Neural cell (in vitro differentiated cells): ENCODE measurements around the gene CD247. TPM values are rescaled to one million over a fixed set of nuclear protein-coding genes. Genes with fewer than 3 reads are reported as not detected.

ENCODE experiments used
- H2AFZ ChIP-seq: fragments of 200-600, 300-800 bp; sonication (generic), shearing (Covaris generic); 2 replicates; pipeline ENCODE4 v1.6.0; 2014; ENCODE audit warnings: low read depth, mild to moderate bottlenecking, antibody characterized with exemption, low read length, moderate library complexity
- H3F3A ChIP-seq: fragments of 200-600 bp; shearing (Covaris generic); 2 replicates; pipeline ENCODE4 v1.6.1; 2016; ENCODE audit warnings: mild to moderate bottlenecking, moderate library complexity, mixed read lengths, antibody characterized with exemption, low read length; ENCODE audit not compliant: insufficient read depth, poor library complexity, severe bottlenecking
- H3K27ac ChIP-seq: fragments of 200-600, 300-800 bp; sonication (generic), shearing (Covaris generic); 2 replicates; pipeline ENCODE4 v1.5.1; 2014; ENCODE audit warnings: mild to moderate bottlenecking, low read length, moderate library complexity
- H3K27me3 ChIP-seq: fragments of 300-800, 200-600 bp; sonication (generic), shearing (Covaris generic); 2 replicates; pipeline ENCODE4 v1.6.0; 2014; ENCODE audit warnings: mild to moderate bottlenecking, low read depth, low read length, moderate library complexity; ENCODE audit not compliant: insufficient read depth
- H3K36me3 ChIP-seq: fragments of 300-800, 200-600 bp; sonication (generic), shearing (Covaris generic); 2 replicates; pipeline ENCODE4 v1.5.1; 2014; ENCODE audit warnings: mild to moderate bottlenecking, antibody characterized with exemption, low read length, moderate library complexity; ENCODE audit not compliant: insufficient read depth
- H3K4me2 ChIP-seq: fragments of 300-800, 200-600 bp; sonication (generic), shearing (Covaris generic); 2 replicates; pipeline ENCODE4 v1.6.0; 2014; ENCODE audit warnings: mild to moderate bottlenecking, low read length
- H3K4me3 ChIP-seq: fragments of 300-800, 200-600 bp; sonication (generic), shearing (Covaris generic); 2 replicates; pipeline ENCODE4 v1.5.1; 2014; ENCODE audit warnings: mild to moderate bottlenecking, low read length, moderate library complexity
- H3K79me2 ChIP-seq: fragments of 200-600 bp; shearing (Covaris generic); replicated peaks from 2 replicates; pipeline ENCODE4 v1.6.0; 2014; ENCODE audit warnings: mild to moderate bottlenecking, low read length, moderate library complexity; ENCODE audit not compliant: insufficient read depth
- H3K9ac ChIP-seq: fragments of 300-800, 200-600 bp; sonication (generic), shearing (Covaris generic); 2 replicates; pipeline ENCODE4 v1.6.1; 2016; ENCODE audit warnings: mild to moderate bottlenecking, low read length, mixed read lengths
- H3K9me2 ChIP-seq: fragments of 200-600 bp; shearing (Covaris generic); 2 replicates; pipeline ENCODE4 v1.6.1; 2016; ENCODE audit warnings: mild to moderate bottlenecking, low read length, mixed read lengths; ENCODE audit not compliant: insufficient read depth
- H3K9me3 ChIP-seq: fragments of 200-600, 300-800 bp; sonication (generic), shearing (Covaris generic); 2 replicates; pipeline ENCODE4 v1.6.1; 2016; ENCODE audit warnings: mild to moderate bottlenecking, mixed run types, low read length, moderate library complexity, mixed read lengths
- H4K20me1 ChIP-seq: fragments of 200-600 bp; shearing (Covaris generic); 2 replicates; pipeline ENCODE4 v1.6.1; 2016; ENCODE audit warnings: mild to moderate bottlenecking, mixed run types; ENCODE audit not compliant: insufficient read depth
- CTCF ChIP-seq: fragments of 450-650 bp; IDR thresholded peaks from 2 replicates; pipeline ENCODE4 v1.5.1; 2014; ENCODE audit warnings: antibody characterized with exemption, mild to moderate bottlenecking, moderate library complexity; ENCODE audit not compliant: poor library complexity, severe bottlenecking
- EP300 ChIP-seq: fragments of 450-650 bp; conservative IDR thresholded peaks from 2 replicates; pipeline ENCODE4 v1.6.1; 2014; ENCODE audit warnings: antibody characterized with exemption, mild to moderate bottlenecking, moderate library complexity; ENCODE audit not compliant: poor library complexity, severe bottlenecking
- EZH2 ChIP-seq: fragments of 200-600, 300-800 bp; shearing (Covaris generic), sonication (generic); IDR thresholded peaks from 2 replicates; pipeline ENCODE4 v1.6.1; 2014; ENCODE audit warnings: antibody characterized with exemption, low read length, borderline replicate concordance, mild to moderate bottlenecking; ENCODE audit not compliant: insufficient read depth, poor library complexity, severe bottlenecking
- MXI1 ChIP-seq: fragments of 450-650 bp; conservative IDR thresholded peaks from 2 replicates; pipeline ENCODE4 v1.6.1; 2014; ENCODE audit warnings: antibody characterized with exemption, mild to moderate bottlenecking; ENCODE audit not compliant: poor library complexity, severe bottlenecking
- POLR2AphosphoS5 ChIP-seq: IDR thresholded peaks from 2 replicates; pipeline ENCODE4 v1.6.1; 2012
- RAD21 ChIP-seq: fragments of 450-650 bp; conservative IDR thresholded peaks from 2 replicates; pipeline ENCODE4 v1.6.1; 2014; ENCODE audit warnings: antibody characterized with exemption, mild to moderate bottlenecking, moderate library complexity
- REST ChIP-seq: IDR thresholded peaks from 2 replicates; pipeline ENCODE4 v1.6.1; 2012; ENCODE audit warnings: borderline replicate concordance
- SMC3 ChIP-seq: fragments of 450-650 bp; conservative IDR thresholded peaks from 2 replicates; pipeline ENCODE4 v1.6.1; 2014; ENCODE audit warnings: antibody characterized with exemption, mild to moderate bottlenecking, moderate library complexity; ENCODE audit not compliant: poor library complexity
- TAF1 ChIP-seq: IDR thresholded peaks from 2 replicates; pipeline ENCODE4 v1.6.1; 2012; ENCODE audit warnings: low read depth
- polyA plus RNA-seq: library from polyadenylated mRNA; depleted of rRNA; stranded (reverse); fragments of >200 nt; gene quantifications from 2 replicates; pipeline ENCODE4 v1.2.3, GENCODE V29; 2014

CD247 gene
- polyA plus RNA-seq, 1 donor from 2014 or later, result not detected

- TF ChIP-seq EP300 (no peak), EZH2 (no peak), TAF1 (no peak), MXI1 (no peak), CTCF (no peak), POLR2AphosphoS5 (no peak), REST (no peak), SMC3 (no peak), RAD21 (no peak)
Observed at GRCh38 chr1:167501515-167502191, 16.7 kb downstream of the CD247 start.

GRCh38 chr1:167500283-167500860 is 18.0 kb downstream of the CD247 start:
- Histone ChIP-seq H3K9me3 (no peaks in the 10 kb centered on the region), H4K20me1 (no peaks in the 10 kb centered on the region), H3K27me3 (no peaks in the 10 kb centered on the region), H3F3A (no peaks in the 10 kb centered on the region), H2AFZ (no peak overlapping the region), H3K9ac (no peak overlapping the region), H3K79me2 (no peaks in the 10 kb centered on the region), H3K27ac (no peak overlapping the region), H3K4me2 (no peak overlapping the region), H3K9me2 (no peaks in the 10 kb centered on the region), H3K4me3 (no peak overlapping the region), H3K36me3 (no peaks in the 10 kb centered on the region)
- no peak for TF ChIP-seq EZH2
- no peak for TF ChIP-seq MXI1
- TF ChIP-seq SMC3, result no peak
- TF ChIP-seq POLR2AphosphoS5, result no peak
- no peak for TF ChIP-seq RAD21
- no peak for TF ChIP-seq CTCF
- no peak for TF ChIP-seq REST
- TF ChIP-seq EP300, result no peak
- no peak for TF ChIP-seq TAF1

More at GRCh38 chr1:167501515-167502191, 16.7 kb downstream of the CD247 start:
- H3K27me3 ChIP-seq, result no peaks in the 10 kb centered on the region
- no peaks in the 10 kb centered on the region for H3F3A ChIP-seq
- H3K9me2 ChIP-seq, result no peaks in the 10 kb centered on the region
- H3K4me2 ChIP-seq, result no peak overlapping the region
- H3K9ac ChIP-seq, result no peak overlapping the region
- H4K20me1 ChIP-seq, result no peaks in the 10 kb centered on the region
- no peak overlapping the region for H3K27ac ChIP-seq
- no peaks in the 10 kb centered on the region for H3K9me3 ChIP-seq
- H2AFZ ChIP-seq, result no peak overlapping the region
- H3K4me3 ChIP-seq, result no peak overlapping the region
- H3K36me3 ChIP-seq, result no peaks in the 10 kb centered on the region
- no peaks in the 10 kb centered on the region for H3K79me2 ChIP-seq
